ENCODE data around the gene DMWD. TPM values are rescaled to one million over a fixed set of nuclear protein-coding genes. Genes with fewer than 3 reads are reported as not detected.

DMWD gene, protein sequence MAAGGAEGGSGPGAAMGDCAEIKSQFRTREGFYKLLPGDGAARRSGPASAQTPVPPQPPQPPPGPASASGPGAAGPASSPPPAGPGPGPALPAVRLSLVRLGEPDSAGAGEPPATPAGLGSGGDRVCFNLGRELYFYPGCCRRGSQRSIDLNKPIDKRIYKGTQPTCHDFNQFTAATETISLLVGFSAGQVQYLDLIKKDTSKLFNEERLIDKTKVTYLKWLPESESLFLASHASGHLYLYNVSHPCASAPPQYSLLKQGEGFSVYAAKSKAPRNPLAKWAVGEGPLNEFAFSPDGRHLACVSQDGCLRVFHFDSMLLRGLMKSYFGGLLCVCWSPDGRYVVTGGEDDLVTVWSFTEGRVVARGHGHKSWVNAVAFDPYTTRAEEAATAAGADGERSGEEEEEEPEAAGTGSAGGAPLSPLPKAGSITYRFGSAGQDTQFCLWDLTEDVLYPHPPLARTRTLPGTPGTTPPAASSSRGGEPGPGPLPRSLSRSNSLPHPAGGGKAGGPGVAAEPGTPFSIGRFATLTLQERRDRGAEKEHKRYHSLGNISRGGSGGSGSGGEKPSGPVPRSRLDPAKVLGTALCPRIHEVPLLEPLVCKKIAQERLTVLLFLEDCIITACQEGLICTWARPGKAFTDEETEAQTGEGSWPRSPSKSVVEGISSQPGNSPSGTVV
- total RNA-seq (2014; rRNA removed; shearing (Covaris generic)): 73.8 and 79.2 TPM in 2 replicates

DNA sequence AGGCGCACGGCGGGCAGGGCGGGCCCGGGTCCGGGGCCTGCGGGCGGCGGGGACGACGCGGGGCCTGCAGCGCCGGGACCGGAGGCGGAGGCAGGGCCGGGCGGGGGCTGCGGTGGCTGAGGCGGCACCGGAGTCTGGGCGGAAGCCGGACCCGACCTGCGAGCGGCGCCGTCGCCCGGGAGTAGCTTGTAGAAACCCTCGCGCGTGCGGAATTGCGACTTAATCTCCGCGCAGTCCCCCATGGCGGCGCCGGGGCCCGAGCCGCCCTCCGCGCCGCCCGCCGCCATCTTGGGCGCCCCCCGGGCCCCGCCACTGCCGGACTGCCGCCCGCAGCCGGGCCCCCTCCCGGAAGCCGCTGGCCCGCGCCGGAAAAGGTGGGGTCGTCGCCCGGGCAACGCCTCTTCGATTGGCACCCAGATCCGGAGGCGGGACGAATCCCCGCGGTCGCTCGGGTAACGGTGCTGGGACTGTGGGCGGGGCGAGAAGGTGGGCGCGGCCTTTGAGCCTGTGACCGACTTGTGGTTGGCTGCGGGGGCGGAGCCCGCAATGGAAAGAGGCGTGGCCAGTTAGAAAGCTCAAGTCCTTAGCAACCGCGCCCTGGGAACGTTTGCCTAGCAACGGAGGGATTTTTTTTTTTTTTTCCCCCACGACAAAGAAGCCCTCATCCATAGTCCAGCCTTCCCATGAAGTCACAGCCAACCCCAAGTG, at the start of gene DMWD:
DMWD (minus strand) TSS at position 376 of the 708 bp plus-strand sequence; CDS start at position 287, 89 bp downstream.

DNA sequence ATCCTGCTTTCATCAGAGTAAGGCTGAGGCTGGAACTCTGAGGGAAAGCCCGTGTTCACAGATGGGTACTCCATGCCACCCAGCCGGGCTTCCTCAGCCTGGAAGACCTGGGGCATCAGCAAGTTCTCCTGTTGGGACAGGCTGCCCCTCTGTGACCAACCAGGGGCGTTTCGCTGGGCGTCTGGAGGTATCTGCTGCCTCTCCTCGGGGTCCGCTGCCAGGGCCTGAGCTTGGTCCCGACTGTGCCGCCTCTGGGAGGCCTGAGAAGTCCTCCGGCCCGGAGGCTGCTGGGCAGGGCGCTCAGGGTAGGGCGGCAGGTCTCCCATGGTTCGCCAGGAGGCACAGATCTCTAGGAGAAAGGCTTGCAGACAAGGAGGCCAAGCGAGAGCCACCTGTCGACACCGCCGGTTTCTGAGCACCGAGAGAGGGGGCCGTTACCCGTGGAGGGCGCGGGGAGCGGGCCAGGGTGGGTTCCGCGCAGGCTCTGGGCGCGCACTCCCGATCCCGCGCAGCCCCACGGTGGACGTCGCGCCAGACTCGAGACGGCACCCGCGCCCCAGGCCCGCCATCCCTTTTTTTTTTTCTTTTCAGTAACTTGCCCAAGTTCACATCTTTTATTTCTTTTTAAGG, 22.3 kb upstream of the DMWD start, which contains the start of gene RSPH6A:
RSPH6A (minus strand) TSS at position 458 of the 630 bp plus-strand sequence; CDS start at position 326, 132 bp downstream.

DNA sequence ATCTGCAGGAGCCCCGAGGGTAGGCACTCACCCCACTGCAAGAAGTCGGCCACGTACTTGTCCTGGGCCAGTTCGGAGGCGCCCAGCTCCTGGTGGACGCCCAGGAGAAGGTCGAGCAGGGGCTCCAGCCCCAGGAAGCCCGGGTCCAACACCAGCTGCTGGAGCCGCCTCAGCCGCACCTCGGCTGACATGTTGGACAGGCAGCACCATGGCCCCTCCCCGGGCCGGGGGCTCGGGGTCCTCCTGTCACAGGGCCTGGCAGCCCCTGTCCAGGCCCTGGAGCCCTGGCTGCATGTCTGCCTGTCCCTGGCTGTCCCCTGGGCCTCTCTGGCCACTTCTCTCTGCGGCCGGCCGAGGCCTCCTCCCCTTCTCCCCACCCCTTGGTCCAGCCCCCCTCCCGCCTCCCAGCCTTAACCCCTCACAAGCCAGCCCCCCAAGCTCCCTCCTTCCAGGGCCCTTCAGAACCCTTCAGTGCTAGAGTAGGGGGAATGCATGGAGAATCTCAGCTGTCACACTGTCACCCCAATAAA, 10.4 kb downstream of the DMWD start, which contains the start of gene DMPK:
DMPK (minus strand) TSS at position 329 of the 530 bp plus-strand sequence; CDS start at position 191, 138 bp downstream.

DNA sequence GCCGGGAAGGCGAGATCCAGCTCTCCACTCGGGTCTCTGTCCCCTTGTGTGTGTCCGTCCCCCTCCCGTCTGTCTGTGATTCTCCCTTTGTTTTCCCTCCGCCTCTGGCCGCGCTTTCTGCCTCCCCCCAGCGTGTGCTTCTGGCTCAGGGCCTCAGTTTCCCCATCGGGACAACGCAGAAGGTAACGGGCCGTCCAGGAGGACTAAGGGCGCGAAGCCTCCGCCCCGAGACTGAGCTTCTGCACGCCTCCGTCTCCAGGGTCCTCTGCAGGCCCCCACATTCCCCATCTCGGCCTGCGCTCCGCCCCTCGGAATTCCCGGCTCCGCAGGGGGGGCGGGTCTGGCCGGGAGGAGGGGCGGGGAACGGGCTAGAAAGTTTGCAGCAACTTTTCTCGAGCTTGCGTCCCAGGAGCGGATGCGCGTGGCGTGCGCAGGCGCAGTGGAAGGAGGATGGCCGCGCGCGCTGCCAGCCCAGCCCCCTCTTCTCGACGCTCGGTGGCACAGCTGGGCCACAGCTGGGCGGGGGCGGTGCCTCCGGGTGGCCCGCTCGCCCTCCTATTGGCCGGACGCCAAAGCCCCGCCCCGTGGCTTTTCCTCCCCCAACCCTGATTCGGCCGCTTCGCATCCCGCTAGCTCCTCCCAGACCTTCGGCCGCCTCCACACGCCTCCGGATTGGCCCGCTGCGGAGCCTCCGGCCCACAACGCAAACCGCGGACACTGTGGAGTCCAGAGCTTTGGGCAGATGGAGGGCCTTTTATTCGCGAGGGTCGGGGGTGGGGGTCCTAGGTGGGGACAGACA, 23.5 kb downstream of the DMWD start, which contains the start of gene SIX5:
SIX5 (minus strand) TSS at position 269 of the 799 bp plus-strand sequence. CDS start 408 bp downstream, outside the sequence.

DNA sequence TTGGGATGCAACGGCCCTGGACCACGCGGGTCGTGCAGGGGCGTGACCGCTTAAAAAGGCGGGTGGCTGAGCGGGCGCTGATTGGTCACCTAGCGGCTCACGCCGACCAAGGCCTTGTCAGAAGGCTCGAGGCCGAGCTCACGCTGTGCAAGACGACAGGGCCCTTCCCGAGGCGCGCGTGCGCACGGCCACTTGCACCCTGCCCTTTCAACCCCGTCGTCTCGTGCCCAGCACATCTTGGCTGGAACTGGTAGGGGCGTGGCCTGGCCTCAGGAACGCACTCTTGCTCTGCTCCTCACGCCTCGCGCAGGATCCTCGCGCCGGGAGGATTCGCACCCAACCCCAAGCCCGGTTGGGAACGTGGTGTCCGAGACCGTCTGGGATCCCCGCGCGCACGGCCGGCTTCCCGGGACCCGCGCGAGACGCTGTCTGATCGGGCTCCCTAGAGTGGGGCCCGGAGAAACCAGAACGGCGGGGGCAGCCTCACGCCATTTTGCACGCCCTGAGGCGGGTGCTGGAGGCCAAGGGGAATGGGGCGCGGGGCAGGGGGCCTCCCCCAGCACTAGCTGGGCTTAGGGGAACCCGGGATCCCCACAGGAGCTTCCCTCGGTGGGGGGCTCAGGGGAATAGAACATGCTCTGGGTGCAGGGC, 59.4 kb downstream of the DMWD start, which contains the start of gene MEIOSIN:
MEIOSIN (plus strand) TSS at position 280 of the 651 bp plus-strand sequence. CDS start 1,938 bp downstream, outside the sequence.

Other genes starting within 250 kb of the DMWD start
- gene OPA3, start 208.0 kb downstream of the DMWD start, total RNA-seq (2014; rRNA removed; shearing (Covaris generic)): 7.5 and 9.9 TPM in 2 replicates
- 0.04 and 0.13 TPM in 2 replicates for gene GPR4, start 190.6 kb downstream of the DMWD start, total RNA-seq (2014; rRNA removed; shearing (Covaris generic))
- gene EML2, start 153.4 kb downstream of the DMWD start, total RNA-seq (2014; rRNA removed; shearing (Covaris generic)): 59.8 and 70.0 TPM in 2 replicates
- 0.03 and 1.2 TPM in 2 replicates for gene GIPR, start 124.6 kb downstream of the DMWD start, total RNA-seq (2014; rRNA removed; shearing (Covaris generic))
- gene SNRPD2, start 100.9 kb downstream of the DMWD start, total RNA-seq (2014; rRNA removed; shearing (Covaris generic)): 904 and 1,025 TPM in 2 replicates
- 15.0 and 18.7 TPM in 2 replicates for gene QPCTL, start 100.2 kb downstream of the DMWD start, total RNA-seq (2014; rRNA removed; shearing (Covaris generic))
- 23.2 and 31.5 TPM in 2 replicates for gene FBXO46, start 61.9 kb downstream of the DMWD start, total RNA-seq (2014; rRNA removed; shearing (Covaris generic))
- gene MEIOSIN, start 59.4 kb downstream of the DMWD start, total RNA-seq (2014; rRNA removed; shearing (Covaris generic)): 0.40 TPM in 1 of 2 replicates, not detected in the other
- gene SIX5, start 23.6 kb downstream of the DMWD start, total RNA-seq (2014; rRNA removed; shearing (Covaris generic)): 22.1 and 24.4 TPM in 2 replicates
- 28.1 and 29.7 TPM in 2 replicates for gene DMPK, start 10.4 kb downstream of the DMWD start, total RNA-seq (2014; rRNA removed; shearing (Covaris generic))
- 0.41 TPM in 1 of 2 replicates, not detected in the other for gene RSPH6A, start 22.5 kb upstream of the DMWD start, total RNA-seq (2014; rRNA removed; shearing (Covaris generic))
- gene SYMPK, start 70.3 kb upstream of the DMWD start, total RNA-seq (2014; rRNA removed; shearing (Covaris generic)): 75.3 and 87.1 TPM in 2 replicates
- not detected in 2 replicates for gene FOXA3, start 71.5 kb upstream of the DMWD start, total RNA-seq (2014; rRNA removed; shearing (Covaris generic))
- gene IRF2BP1, start 93.3 kb upstream of the DMWD start, total RNA-seq (2014; rRNA removed; shearing (Covaris generic)): 59.7 and 67.2 TPM in 2 replicates
- gene MYPOP, start 109.8 kb upstream of the DMWD start, total RNA-seq (2014; rRNA removed; shearing (Covaris generic)): 3.3 and 3.5 TPM in 2 replicates
- gene NANOS2, start 121.9 kb upstream of the DMWD start, total RNA-seq (2014; rRNA removed; shearing (Covaris generic)): not detected in 2 replicates
- gene NOVA2, start 181.0 kb upstream of the DMWD start, total RNA-seq (2014; rRNA removed; shearing (Covaris generic)): 0.04 TPM in 1 of 2 replicates, not detected in the other
- gene CCDC61, start 202.6 kb upstream of the DMWD start, total RNA-seq (2014; rRNA removed; shearing (Covaris generic)): 6.5 and 8.3 TPM in 2 replicates
- not detected in 2 replicates for gene PGLYRP1, start 230.2 kb upstream of the DMWD start, total RNA-seq (2014; rRNA removed; shearing (Covaris generic))
- not detected in 2 replicates for gene IGFL4, start 248.2 kb upstream of the DMWD start, total RNA-seq (2014; rRNA removed; shearing (Covaris generic))

Data from A375 (cell line).